Lung microvascular endothelial cell (primary cell): ENCODE results near the gene AHCTF1. TPM values are rescaled to one million over a fixed set of nuclear protein-coding genes. Genes with fewer than 3 reads are reported as not detected.

Experiments
- total RNA-seq: library from RNA; depleted of rRNA; stranded (reverse); fragments of >200 nt; gene quantifications from 2 replicates; pipeline ENCODE4 v1.2.1, GENCODE V29; 2014

Gene AHCTF1
- total RNA-seq, 1 donor from 2014 or later: 19.8 TPM

Other genes with a start within 250 kb of the AHCTF1 start
- 39.4 and 39.9 TPM in 2 replicates for gene SCCPDH, start 207.5 kb downstream of the AHCTF1 start, total RNA-seq
- 0.99 and 1.7 TPM in 2 replicates for gene ZNF695, start 76.1 kb upstream of the AHCTF1 start, total RNA-seq
- 4.4 and 7.5 TPM in 2 replicates for gene ZNF670, start 146.9 kb upstream of the AHCTF1 start, total RNA-seq
- gene ZNF669, start 172.4 kb upstream of the AHCTF1 start, total RNA-seq: 8.1 and 14.5 TPM in 2 replicates
- gene ZNF124, start 240.1 kb upstream of the AHCTF1 start, total RNA-seq: 48.4 and 59.3 TPM in 2 replicates